ENCODE results near the gene TAS2R4. TPM values are rescaled to one million over a fixed set of nuclear protein-coding genes. Genes with fewer than 3 reads are reported as not detected.

The TAS2R4 gene
- polyA plus RNA-seq, 1 of the 3 experiments (the other 2 are of a cell fraction) = 0.18 TPM

GRCh38 chr7:141731476-141732149 lies 44.9 kb upstream of the TAS2R4 start:
- Histone ChIP-seq H3F3A (replicated peaks; ENCODE audit: insufficient read depth) (no peaks in the 10 kb centered on the region), H3K4me1 (ENCODE audit: control insufficient read depth in 1 of 2, insufficient read depth in 2 of 2, low read depth in 1 of 2, low read length in 1 of 2) (no peaks in the 10 kb centered on the region), H3K4me3 (ENCODE audit: low read depth in 2 of 2, low read length in 1 of 2) (no peak overlapping the region), H3K36me3 (replicated peaks in 1 of 2; ENCODE audit: control insufficient read depth in 1 of 2, insufficient read depth in 2 of 2, low read length in 1 of 2) (no peaks in the 10 kb centered on the region), H3K27me3 (ENCODE audit: insufficient read depth) (no peaks in the 10 kb centered on the region), H3K4me2 (no peak overlapping the region), H3K9me2 (no peaks in the 10 kb centered on the region), H4K20me1 (ENCODE audit: insufficient read depth) (no peaks in the 10 kb centered on the region), H3K9ac (no peak overlapping the region), H2AFZ (ENCODE audit: low read depth) (no peak overlapping the region), H3K79me2 (ENCODE audit: insufficient read depth) (no peaks in the 10 kb centered on the region), H3K27ac (ENCODE audit: low read depth in 2 of 2, low read length in 1 of 2) (no peak overlapping the region), H3K9me3 (no peaks in the 10 kb centered on the region)
- no peak for DNase-seq
- WGBS (ENCODE audit: low lambda C conversion rate) = 92% methylated on average over 24 of the region's 24 CpGs
- POLR2A ChIA-PET = no interaction called here
- TF ChIP-seq, protein P1, sequence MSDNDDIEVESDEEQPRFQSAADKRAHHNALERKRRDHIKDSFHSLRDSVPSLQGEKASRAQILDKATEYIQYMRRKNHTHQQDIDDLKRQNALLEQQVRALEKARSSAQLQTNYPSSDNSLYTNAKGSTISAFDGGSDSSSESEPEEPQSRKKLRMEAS (IDR thresholded peaks at IDR 0.05; ENCODE audit: low read depth) = no peak
- TF ChIP-seq REST (IDR thresholded peaks at IDR 0.05; ENCODE audit: low read depth, low read length) = no peak
- TF ChIP-seq CHD2 (IDR thresholded peaks at IDR 0.05; ENCODE audit: low read length, partially characterized antibody) = no peak
- no peak for TF ChIP-seq IRF3 (IDR thresholded peaks at IDR 0.05; ENCODE audit: low read depth, low read length)
- no peak for TF ChIP-seq NFIC (IDR thresholded peaks at IDR 0.05; ENCODE audit: borderline replicate concordance)
- no peak for TF ChIP-seq TCF12 (IDR thresholded peaks at IDR 0.05)
- no peak for TF ChIP-seq GABPA (IDR thresholded peaks at IDR 0.05; ENCODE audit: low read depth)
- TF ChIP-seq SIN3A (IDR thresholded peaks at IDR 0.05; ENCODE audit: borderline replicate concordance, low read depth, low read length) = no peak
- TF ChIP-seq YY1 (IDR thresholded peaks at IDR 0.05; ENCODE audit: low read depth) = no peak
- TF ChIP-seq MXI1 (IDR thresholded peaks at IDR 0.05; ENCODE audit: low read depth, low read length) = no peak
- TF ChIP-seq EZH2phosphoT487 (IDR thresholded peaks at IDR 0.05; ENCODE audit: borderline replicate concordance, low read depth) = no peak
- TF ChIP-seq RAD21 (IDR thresholded peaks at IDR 0.05; ENCODE audit: low read length) = no peak
- no peak for TF ChIP-seq PBX3 (IDR thresholded peaks at IDR 0.05)
- no peak for TF ChIP-seq MEF2A (IDR thresholded peaks at IDR 0.05; ENCODE audit: borderline replicate concordance, low read depth)
- TF ChIP-seq FOSL2 (IDR thresholded peaks at IDR 0.05; ENCODE audit: borderline replicate concordance, low read depth) = no peak
- no peak for TF ChIP-seq GATA2 (CRISPR knock-in tag; IDR thresholded peaks at IDR 0.05)
- TF ChIP-seq JUND (IDR thresholded peaks at IDR 0.05) = no peak
- CTCF ChIA-PET = interaction anchor here (1.1 to 9.4 kb wide), 3 partner anchors 23 to 79 kb away, joined by 3 to 124 read pairs (median 4); no protein-coding TSS in a partner anchor
